H1 (cell line): ENCODE results near the gene ELAPOR1. TPM values are rescaled to one million over a fixed set of nuclear protein-coding genes. Genes with fewer than 3 reads are reported as not detected.

Source experiments
- CTCF ChIA-PET: fragments of 300-600 bp; sonication (Branson Sonifier 250); formaldehyde crosslinking; loops from one replicate; lab custom pipeline; 2021; ENCODE audit not compliant: partially characterized antibody; lab: Charles Lee
- POLR2A ChIA-PET: fragments of 300-600 bp; sonication (Branson Sonifier 250); formaldehyde crosslinking; loops from one replicate; lab custom pipeline; 2021; ENCODE audit warnings: inconsistent platforms; ENCODE audit not compliant: partially characterized antibody; lab: Charles Lee
- DNase-seq, 2 experiments: peaks; one replicate each; pipeline versions ENCODE4 v3.0.0 to v3.0.0-alpha.2; 2010 to 2022; ENCODE audit warnings: low spot score in 2 of 2, low read depth in 1 of 2, mixed read lengths in 1 of 2
- FAIRE-seq: peaks from 2 replicates; lab custom pipeline; 2011; peaks lifted over from hg19 to GRCh38; lab: Jason Lieb, UNC
- H2AFZ ChIP-seq: 2 replicates; pipeline ENCODE4 v1.8.1; 2012; ENCODE audit warnings: low read length, inconsistent platforms
- H2AK5ac ChIP-seq: 2 replicates; pipeline ENCODE4 v1.6.1; 2013; ENCODE audit warnings: low read depth, low read length
- H2BK120ac ChIP-seq: replicated peaks from 2 replicates; pipeline ENCODE3; 2013; ENCODE audit warnings: low read depth, low read length, inconsistent platforms
- H2BK12ac ChIP-seq: 2 replicates; pipeline ENCODE4 v1.6.1; 2013; ENCODE audit warnings: low read depth, low read length
- H2BK15ac ChIP-seq: 2 replicates; pipeline ENCODE4 v1.6.1; 2013; ENCODE audit warnings: low read length
- H2BK20ac ChIP-seq: 2 replicates; pipeline ENCODE4 v1.6.1; 2013; ENCODE audit warnings: low read length
- H2BK5ac ChIP-seq: 2 replicates; pipeline ENCODE4 v1.6.1; 2013; ENCODE audit warnings: low read depth, low read length
- H3K14ac ChIP-seq: 2 replicates; pipeline ENCODE4 v1.6.1; 2013; ENCODE audit warnings: inconsistent platforms; ENCODE audit not compliant: insufficient read length
- H3K18ac ChIP-seq: 2 replicates; pipeline ENCODE4 v1.6.1; 2013; ENCODE audit warnings: low read length; ENCODE audit errors: extremely low read depth
- H3K23ac ChIP-seq: 2 replicates; pipeline ENCODE4 v1.6.1; 2013; ENCODE audit warnings: inconsistent platforms; ENCODE audit not compliant: insufficient read length
- H3K23me2 ChIP-seq: 2 replicates; pipeline ENCODE4 v1.6.1; 2013; ENCODE audit warnings: low read depth, low read length
- H3K27ac ChIP-seq: 2 replicates; pipeline ENCODE4 v1.6.1; 2011; ENCODE audit warnings: low read depth, low read length, inconsistent platforms
- H3K27me3 ChIP-seq, 4 experiments: replicated peaks in 1 of 4; 1 replicate in 1 of 4; 2 replicates in 3 of 4; pipeline versions ENCODE4 v1.6.1 to v1.8.1; 2011 to 2013; ENCODE audit warnings: low read length in 3 of 4, mild to moderate bottlenecking in 3 of 4, inconsistent platforms in 2 of 4, mixed read lengths in 2 of 4, moderate library complexity in 1 of 4; ENCODE audit not compliant: control insufficient read depth in 3 of 4, insufficient read depth in 3 of 4; ENCODE audit errors: extremely low read depth in 1 of 4
- H3K36me3 ChIP-seq, 4 experiments: 2 replicates each; pipeline versions ENCODE4 v1.6.1 to v1.8.1; 2011 to 2013; ENCODE audit warnings: mild to moderate bottlenecking in 4 of 4, low read length in 3 of 4, moderate library complexity in 2 of 4, control low read depth in 1 of 4, inconsistent platforms in 1 of 4; ENCODE audit not compliant: insufficient read depth in 4 of 4, control insufficient read depth in 2 of 4
- H3K4ac ChIP-seq: replicated peaks from 2 replicates; pipeline ENCODE3; 2013; ENCODE audit warnings: low read length, low read depth, mixed read lengths, inconsistent platforms; ENCODE audit not compliant: insufficient read length
- H3K4me1 ChIP-seq, 4 experiments: replicated peaks in 1 of 4; 1 replicate in 1 of 4; 2 replicates in 3 of 4; pipeline versions ENCODE4 v1.6.1 to v1.8.1; 2011 to 2013; ENCODE audit warnings: low read length in 3 of 4, inconsistent platforms in 2 of 4, mixed read lengths in 1 of 4; ENCODE audit not compliant: insufficient read depth in 4 of 4, control insufficient read depth in 3 of 4
- H3K4me2 ChIP-seq, 2 experiments: 2 replicates each; pipeline versions ENCODE4 v1.6.1 to v1.8.1; 2011 to 2013; ENCODE audit warnings: low read depth in 2 of 2, low read length in 2 of 2, control low read depth in 1 of 2, inconsistent platforms in 1 of 2, mild to moderate bottlenecking in 1 of 2; ENCODE audit not compliant: insufficient read depth in 1 of 2
- H3K4me3 ChIP-seq, 4 experiments: fragments of 200-600, 300-600 bp in 1 of 4; sonication (generic), shearing (Covaris generic), sonication (Bioruptor Twin) in 1 of 4; 2 replicates each; pipeline versions ENCODE4 v1.5.1 to v1.8.1; 2011 to 2016; ENCODE audit warnings: low read length in 4 of 4, low read depth in 3 of 4, control low read depth in 2 of 4, inconsistent platforms in 2 of 4, mild to moderate bottlenecking in 2 of 4, mixed read lengths in 1 of 4, moderate library complexity in 1 of 4; ENCODE audit not compliant: insufficient read depth in 2 of 4; ENCODE audit errors: extremely low read depth in 1 of 4
- H3K56ac ChIP-seq: replicated peaks from 2 replicates; pipeline ENCODE3; 2013; ENCODE audit warnings: low read depth, mild to moderate bottlenecking, mixed read lengths, low read length, inconsistent platforms; ENCODE audit not compliant: insufficient read length
- H3K79me1 ChIP-seq: 2 replicates; pipeline ENCODE4 v1.6.1; 2013; ENCODE audit warnings: low read depth, low read length, control low read depth
- H3K79me2 ChIP-seq, 2 experiments: 2 replicates each; pipeline versions ENCODE4 v1.6.1 to v1.8.1; 2012 to 2013; ENCODE audit warnings: low read length in 2 of 2, mild to moderate bottlenecking in 2 of 2, inconsistent platforms in 1 of 2; ENCODE audit not compliant: insufficient read depth in 2 of 2, control insufficient read depth in 1 of 2
- H3K9ac ChIP-seq, 4 experiments: replicated peaks in 1 of 4; 1 replicate in 1 of 4; 2 replicates in 3 of 4; pipeline versions ENCODE4 v1.6.1 to v1.8.1; 2011 to 2013; ENCODE audit warnings: low read depth in 3 of 4, low read length in 3 of 4, control low read depth in 2 of 4, mild to moderate bottlenecking in 2 of 4, moderate library complexity in 2 of 4, inconsistent platforms in 1 of 4; ENCODE audit errors: extremely low read depth in 1 of 4
- H3K9me3 ChIP-seq, 2 experiments: 2 replicates each; pipeline versions ENCODE4 v1.6.1 to v1.8.1; 2012 to 2013; ENCODE audit warnings: mild to moderate bottlenecking in 2 of 2, moderate library complexity in 2 of 2, control low read depth in 1 of 2, inconsistent platforms in 1 of 2, low read depth in 1 of 2, low read length in 1 of 2, mixed read lengths in 1 of 2; ENCODE audit not compliant: insufficient read depth in 2 of 2
- H4K20me1 ChIP-seq, 2 experiments: replicated peaks in 1 of 2; 2 replicates each; pipeline versions ENCODE3 to v1.8.1; 2011 to 2013; ENCODE audit warnings: inconsistent platforms in 2 of 2, low read length in 2 of 2, mild to moderate bottlenecking in 1 of 2; ENCODE audit not compliant: insufficient read depth in 2 of 2, control insufficient read depth in 1 of 2
- H4K5ac ChIP-seq: 2 replicates; pipeline ENCODE4 v1.6.1; 2013; ENCODE audit warnings: low read length, low read depth, mixed read lengths, inconsistent platforms; ENCODE audit not compliant: insufficient read length
- H4K8ac ChIP-seq: 2 replicates; pipeline ENCODE4 v1.8.0; 2013; ENCODE audit warnings: mild to moderate bottlenecking, moderate library complexity, low read length, inconsistent platforms; ENCODE audit not compliant: insufficient read depth; ENCODE audit errors: extremely low read depth
- H4K91ac ChIP-seq: replicated peaks from 2 replicates; pipeline ENCODE3; 2013; ENCODE audit warnings: low read length, mixed read lengths, inconsistent platforms; ENCODE audit not compliant: insufficient read length
- BACH1 ChIP-seq: IDR thresholded peaks from 2 replicates; pipeline ENCODE4 v1.6.1; 2012; ENCODE audit warnings: low read length, improper control_type of control experiment
- BCL11A ChIP-seq, 2 experiments: IDR thresholded peaks; one replicate each; pipeline ENCODE4 v1.6.1; 2011; ENCODE audit warnings: low read depth in 2 of 2, low read length in 2 of 2, mild to moderate bottlenecking in 2 of 2
- CREB1 ChIP-seq: IDR thresholded peaks from 2 replicates; pipeline ENCODE4 v1.6.1; 2012; ENCODE audit warnings: inconsistent platforms
- EP300 ChIP-seq, 2 experiments: IDR thresholded peaks; 1 replicate in 1 of 2; 2 replicates in 1 of 2; pipeline ENCODE4 v1.6.1; 2011 to 2012; ENCODE audit warnings: low read depth in 2 of 2, low read length in 2 of 2, mild to moderate bottlenecking in 2 of 2, borderline replicate concordance in 1 of 2, inconsistent platforms in 1 of 2, moderate library complexity in 1 of 2
- HDAC2 ChIP-seq, 2 experiments: fragments of 300-600 bp in 1 of 2; sonication (generic) in 1 of 2; IDR thresholded peaks; 2 replicates each; pipeline ENCODE4 v1.6.1; 2011 to 2012; ENCODE audit warnings: low read depth in 2 of 2, low read length in 2 of 2, mild to moderate bottlenecking in 2 of 2, moderate library complexity in 2 of 2, borderline replicate concordance in 1 of 2, inconsistent platforms in 1 of 2
- KDM4A ChIP-seq: IDR thresholded peaks from one replicate; pipeline ENCODE4 v1.7.1; 2012; ENCODE audit warnings: low read depth, mild to moderate bottlenecking, moderate library complexity, low read length, inconsistent platforms; ENCODE audit not compliant: severe bottlenecking
- KDM5A ChIP-seq: fragments of 200-600 bp; IDR thresholded peaks from 2 replicates; pipeline ENCODE4 v1.7.1; 2012; ENCODE audit warnings: mild to moderate bottlenecking, low read length, inconsistent platforms, mixed read lengths
- RAD21 ChIP-seq, 2 experiments: IDR thresholded peaks in 1 of 2; conservative IDR thresholded peaks in 1 of 2; 2 replicates each; pipeline ENCODE4 v1.6.1; 2011; ENCODE audit warnings: low read depth in 2 of 2, low read length in 2 of 2, improper control_type of control experiment in 1 of 2, inconsistent platforms in 1 of 2, mild to moderate bottlenecking in 1 of 2, moderate library complexity in 1 of 2
- RFX5 ChIP-seq: IDR thresholded peaks from 2 replicates; pipeline ENCODE4 v1.6.1; 2011; ENCODE audit warnings: low read depth, low read length, improper control_type of control experiment, borderline replicate concordance
- SIX5 ChIP-seq: IDR thresholded peaks from 2 replicates; pipeline ENCODE4 v1.6.1; 2011; ENCODE audit warnings: mild to moderate bottlenecking, low read depth, low read length
- TEAD4 ChIP-seq: IDR thresholded peaks from 2 replicates; pipeline ENCODE4 v1.6.1; 2012; ENCODE audit warnings: low read depth, low read length, inconsistent platforms, mixed read lengths
- YY1 ChIP-seq: IDR thresholded peaks from 2 replicates; pipeline ENCODE4 v1.6.1; 2011; ENCODE audit warnings: low read depth, mild to moderate bottlenecking, low read length
- WGBS, 2 experiments: shearing (Covaris generic) in 1 of 2; methylation state at CpG; one replicate each; pipeline versions ENCODE4 v1.1.6 to v1.1.7; 2013 to 2015; ENCODE audit warnings: low lambda C conversion rate in 2 of 2, mixed read lengths in 2 of 2, inconsistent platforms in 1 of 2, low coverage in 1 of 2, missing lambda C conversion rate in 1 of 2; ENCODE audit not compliant: insufficient replicate concordance in 2 of 2, insufficient coverage in 1 of 2, insufficient read length in 1 of 2; ENCODE audit errors: extremely low coverage in 1 of 2, missing lambda C conversion rate in 1 of 2; 5-methylcytosine and 5-hydroxymethylcytosine counted together
- polyA plus RNA-seq, 7 experiments: library from polyadenylated mRNA; depleted of rRNA in 3 of 7; stranded (reverse) in 5 of 7; unstranded in 2 of 7; fragments of >200 nt in 5 of 7; fragments of 200-250 nt in 2 of 7; gene quantifications; 1 replicate in 5 of 7; 2 replicates in 1 of 7; 4 replicates in 1 of 7; pipeline versions ENCODE4 v1.2.1 to v1.2.3, GENCODE V29; 2011 to 2013; ENCODE audit warnings: missing spikeins in 2 of 7, mixed read lengths in 2 of 7
- total RNA-seq: library from RNA; stranded (reverse); fragmentation: NEBNext Ultra II Directional; extraction: Animal tissue kit (Norgen Biotek cat#: 25700); gene quantifications from 2 replicates; pipeline ENCODE4 v1.2.1, GENCODE V29; 2021

The ELAPOR1 gene
- total and polyA plus RNA-seq, 2 of the 8 experiments (the other 6 are each of a cell fraction or from before 2014, with no cell fraction given): 1.2 to 2.5 TPM

- ChIA-PET CTCF (interaction anchor here (1.1 kb wide), 2 partner anchors 12 to 28 kb away, joined by 3 read pairs; no protein-coding TSS in a partner anchor), POLR2A (no interaction called here)
- Histone ChIP-seq H3K14ac (no peak overlapping the region), H3K4me3 (no peak overlapping the region), H4K5ac (no peak overlapping the region), H4K91ac (no peak overlapping the region), H3K36me3 (no peaks in the 10 kb centered on the region), H3K79me1 (no peaks in the 10 kb centered on the region), H3K27ac (no peak overlapping the region), H3K56ac (no peak overlapping the region), H3K27me3 (no peaks in the 10 kb centered on the region), H2AK5ac (no peak overlapping the region), H2BK15ac (no peak overlapping the region), H4K8ac (no peak overlapping the region), H3K4me2 (no peak overlapping the region), H3K9ac (no peak overlapping the region), H3K23me2 (no peaks in the 10 kb centered on the region), H2BK20ac (no peak overlapping the region), H3K4ac (no peak overlapping the region), H4K20me1 (no peaks in the 10 kb centered on the region), H2BK12ac (no peak overlapping the region), H3K4me1 (no peaks in the 10 kb centered on the region), H3K23ac (no peak overlapping the region), H2BK120ac (no peak overlapping the region), H3K18ac (no peak overlapping the region), H3K9me3 (no peaks in the 10 kb centered on the region), H2AFZ (no peak overlapping the region), H3K79me2 (no peaks in the 10 kb centered on the region), H2BK5ac (no peak overlapping the region)
- no peak for FAIRE-seq
- DNase-seq: no peak
- TF ChIP-seq TEAD4 (no peak), KDM5A (no peak), RAD21 (IDR thresholded peaks at IDR 0.05 in 1 of 2, conservative IDR thresholded peaks at IDR 0.05 in 1 of 2; ENCODE audit: low read depth in 2 of 2, low read length in 2 of 2) (no peak), CREB1 (no peak), YY1 (no peak), RFX5 (no peak), SIX5 (no peak), HDAC2 (IDR thresholded peaks at IDR 0.05; ENCODE audit: borderline replicate concordance in 1 of 2, low read depth in 2 of 2, low read length in 2 of 2) (no peak), KDM4A (no peak), EP300 (IDR thresholded peaks at IDR 0.05; ENCODE audit: borderline replicate concordance in 1 of 2, low read depth in 2 of 2, low read length in 2 of 2) (no peak), BACH1 (no peak), BCL11A (IDR thresholded peaks at IDR 0.05; ENCODE audit: low read depth in 2 of 2, low read length in 2 of 2) (no peak)
- 88% methylated on average over 5 of the region's 5 CpGs; no CpG with 5 or more reads in 1 of the 2 experiments for WGBS, 2 experiments
These were observed 28.3 kb downstream of the ELAPOR1 start for GRCh38 chr1:109142260-109142659.
